CD4-positive, CD25-positive, alpha-beta regulatory T cell (primary cell): ENCODE data around the gene MMP24. TPM values are rescaled to one million over a fixed set of nuclear protein-coding genes. Genes with fewer than 3 reads are reported as not detected.
A peak's percentile ranks its signal among the peaks of the same experiment; 100 is the strongest.

Source experiments
- ATAC-seq, 2 donors: fragments of 150-1000 bp; cut with Tn5 transposase; one replicate each; pipeline ENCODE4 v1.10.0; 2021; ENCODE audit warnings: low read depth in 2 of 2, moderate number of reproducible peaks in 2 of 2, moderate library complexity in 1 of 2
- DNase-seq, 3 donors: peaks; one replicate each; pipeline versions ENCODE4 v3.0.0 to v3.0.0-alpha.2; 2012 to 2022; ENCODE audit warnings: mixed read lengths in 1 of 3
- H3K27ac ChIP-seq: one replicate; pipeline ENCODE4 v1.7.0; 2013; ENCODE audit warnings: mild to moderate bottlenecking, low read length; ENCODE audit not compliant: insufficient read depth, poor library complexity, severe bottlenecking
- H3K27me3 ChIP-seq: one replicate; pipeline ENCODE4 v1.7.0; 2013; ENCODE audit warnings: low read length; ENCODE audit not compliant: control insufficient read depth, insufficient read depth
- H3K36me3 ChIP-seq: one replicate; pipeline ENCODE4 v1.7.0; 2013; ENCODE audit warnings: mild to moderate bottlenecking, low read length, moderate library complexity; ENCODE audit not compliant: control insufficient read depth, insufficient read depth
- H3K4me1 ChIP-seq: 2 replicates; pipeline ENCODE4 v1.7.0; 2013; ENCODE audit warnings: mild to moderate bottlenecking, low read length; ENCODE audit not compliant: insufficient read depth, control insufficient read depth, poor library complexity, severe bottlenecking
- H3K4me3 ChIP-seq: one replicate; pipeline ENCODE4 v1.7.0; 2013; ENCODE audit warnings: low read depth, mild to moderate bottlenecking, low read length, moderate library complexity
- H3K9me3 ChIP-seq, 2 experiments: 1 replicate in 1 of 2; 2 replicates in 1 of 2; pipeline ENCODE4 v1.7.0; 2013; ENCODE audit warnings: low read length in 2 of 2, mild to moderate bottlenecking in 1 of 2, moderate library complexity in 1 of 2; ENCODE audit not compliant: control insufficient read depth in 2 of 2
- H3K27ac Mint-ChIP-seq, 3 donors: one replicate each; pipeline ENCODE4 v1.8.0; 2020 to 2022; ENCODE audit warnings: mild to moderate bottlenecking in 3 of 3, mixed read lengths in 3 of 3, moderate library complexity in 2 of 3
- H3K27me3 Mint-ChIP-seq: one replicate; pipeline ENCODE4 v1.8.0; 2022; ENCODE audit warnings: mild to moderate bottlenecking, mixed read lengths
- H3K36me3 Mint-ChIP-seq: one replicate; pipeline ENCODE4 v1.8.0; 2020; ENCODE audit warnings: mixed read lengths
- H3K4me1 Mint-ChIP-seq, 4 donors: one replicate each; pipeline ENCODE4 v1.8.0; 2020 to 2022; ENCODE audit warnings: mixed read lengths in 4 of 4, mild to moderate bottlenecking in 1 of 4
- H3K4me3 Mint-ChIP-seq, 4 donors: one replicate each; pipeline ENCODE4 v1.8.0; 2020 to 2022; ENCODE audit warnings: mild to moderate bottlenecking in 4 of 4, mixed read lengths in 4 of 4, moderate library complexity in 3 of 4
- H3K9me3 Mint-ChIP-seq, 7 donors: one replicate each; pipeline ENCODE4 v1.8.0; 2020 to 2022; ENCODE audit warnings: mixed read lengths in 7 of 7, mild to moderate bottlenecking in 3 of 7, moderate library complexity in 2 of 7
- polyA plus RNA-seq, 4 donors: library from polyadenylated mRNA; unstranded; fragments of 300-500 nt; fragmentation: Illumina TruSeq; gene quantifications; one replicate each; pipeline ENCODE4 v1.2.3, GENCODE V29; 2021
- total RNA-seq: library from RNA; stranded (reverse); gene quantifications from one replicate; pipeline ENCODE4 v1.2.3, GENCODE V29; 2022

The MMP24 gene
- total and polyA plus RNA-seq, 5 donors from 2014 or later = 0.05 to 0.16 (median 0.09) TPM; not detected in 1

DNA sequence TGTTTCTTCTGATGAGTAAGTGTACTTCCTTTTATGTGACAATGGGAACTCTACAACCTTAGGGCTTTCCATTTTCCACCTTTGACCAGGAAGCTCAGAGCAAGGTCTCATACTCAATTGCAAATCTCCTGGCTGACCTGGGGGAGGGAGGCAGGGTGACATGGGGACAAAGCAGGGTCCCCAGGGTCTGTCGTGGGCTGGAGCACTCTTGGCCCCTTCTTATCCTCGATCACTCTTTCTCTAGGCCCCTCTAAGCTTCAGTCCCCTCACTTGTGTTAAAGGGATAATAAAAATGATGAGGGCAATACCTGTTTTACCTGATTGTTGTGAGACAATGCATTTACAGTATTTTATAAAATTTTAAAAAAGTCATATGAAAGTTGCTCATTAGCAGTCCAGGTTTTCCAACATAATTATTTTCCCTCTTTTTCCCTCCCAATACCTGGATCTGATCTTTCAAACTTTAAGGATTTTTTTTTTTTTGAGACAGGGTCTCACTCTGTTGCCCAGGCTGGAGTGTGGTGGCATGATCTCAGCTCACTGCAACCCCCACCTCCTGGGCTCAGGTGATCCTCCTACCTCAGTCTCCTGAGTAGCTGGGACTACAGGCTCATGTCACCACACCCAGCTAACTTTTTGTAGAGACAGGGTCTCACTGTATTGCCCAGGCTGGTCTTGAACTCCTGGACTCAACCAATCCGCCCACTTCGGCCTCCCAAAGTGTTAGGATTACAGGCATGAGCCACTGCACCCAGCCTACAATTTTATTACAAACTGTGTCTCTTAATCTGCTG is 74.2 kb downstream of the MMP24 start:
- ATAC-seq = no peak
- H3K36me3 ChIP-seq = no peaks in the 10 kb centered on the region
- no peak for DNase-seq
- H3K9me3 ChIP-seq = no peaks in the 10 kb centered on the region
- peaks cover 0 to 3% (median 0%) of the 10 kb centered on the region in 7 donors for H3K9me3 Mint-ChIP-seq
- peak overlapping the region in 2 of 3 donors; percentile 20 to 86 for H3K27ac Mint-ChIP-seq
- H3K4me3 ChIP-seq = no peak overlapping the region
- H3K4me1 ChIP-seq = peaks cover 7% of the 10 kb centered on the region
- peaks cover 4 to 13% (median 7%) of the 10 kb centered on the region in 4 donors for H3K4me1 Mint-ChIP-seq
- H3K27me3 ChIP-seq = no peaks in the 10 kb centered on the region
- peaks cover 2% of the 10 kb centered on the region for H3K36me3 Mint-ChIP-seq
- H3K27me3 Mint-ChIP-seq = no peaks in the 10 kb centered on the region
- no peak overlapping the region for H3K27ac ChIP-seq
- no peak overlapping the region for H3K4me3 Mint-ChIP-seq

DNA sequence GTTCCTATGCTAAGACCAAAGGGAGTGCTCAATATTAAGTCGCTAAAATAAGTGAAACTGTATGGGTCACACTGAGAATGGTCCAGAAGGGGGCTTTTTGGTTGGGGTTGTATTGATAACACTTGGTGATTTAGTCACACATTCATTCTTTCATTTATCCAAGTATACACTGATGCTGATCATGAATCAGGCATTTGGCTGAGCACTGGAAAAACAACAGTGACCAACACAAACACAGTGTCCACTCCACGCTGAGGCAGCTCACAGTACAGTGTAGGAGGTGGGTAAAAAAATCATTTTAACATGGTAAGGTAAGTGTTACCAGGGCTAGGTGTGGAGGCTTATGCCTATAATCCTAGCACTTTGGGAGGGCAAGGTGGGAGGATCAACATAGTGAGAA is 74.9 kb downstream of the MMP24 start:
- Mint-ChIP-seq H3K27ac (no peak overlapping the region), H3K36me3 (peaks cover 4% of the 10 kb centered on the region), H3K4me3 (no peak overlapping the region), H3K27me3 (no peaks in the 10 kb centered on the region), H3K9me3 (peaks cover 0 to 3% (median 0%) of the 10 kb centered on the region in 7 donors), H3K4me1 (peaks cover 4 to 15% (median 7%) of the 10 kb centered on the region in 4 donors)
- Histone ChIP-seq H3K27me3 (no peaks in the 10 kb centered on the region), H3K36me3 (peaks cover 4% of the 10 kb centered on the region), H3K27ac (no peak overlapping the region), H3K9me3 (no peaks in the 10 kb centered on the region), H3K4me3 (no peak overlapping the region), H3K4me1 (peaks cover 7% of the 10 kb centered on the region)
- DNase-seq (no peak), ATAC-seq (no peak)

DNA sequence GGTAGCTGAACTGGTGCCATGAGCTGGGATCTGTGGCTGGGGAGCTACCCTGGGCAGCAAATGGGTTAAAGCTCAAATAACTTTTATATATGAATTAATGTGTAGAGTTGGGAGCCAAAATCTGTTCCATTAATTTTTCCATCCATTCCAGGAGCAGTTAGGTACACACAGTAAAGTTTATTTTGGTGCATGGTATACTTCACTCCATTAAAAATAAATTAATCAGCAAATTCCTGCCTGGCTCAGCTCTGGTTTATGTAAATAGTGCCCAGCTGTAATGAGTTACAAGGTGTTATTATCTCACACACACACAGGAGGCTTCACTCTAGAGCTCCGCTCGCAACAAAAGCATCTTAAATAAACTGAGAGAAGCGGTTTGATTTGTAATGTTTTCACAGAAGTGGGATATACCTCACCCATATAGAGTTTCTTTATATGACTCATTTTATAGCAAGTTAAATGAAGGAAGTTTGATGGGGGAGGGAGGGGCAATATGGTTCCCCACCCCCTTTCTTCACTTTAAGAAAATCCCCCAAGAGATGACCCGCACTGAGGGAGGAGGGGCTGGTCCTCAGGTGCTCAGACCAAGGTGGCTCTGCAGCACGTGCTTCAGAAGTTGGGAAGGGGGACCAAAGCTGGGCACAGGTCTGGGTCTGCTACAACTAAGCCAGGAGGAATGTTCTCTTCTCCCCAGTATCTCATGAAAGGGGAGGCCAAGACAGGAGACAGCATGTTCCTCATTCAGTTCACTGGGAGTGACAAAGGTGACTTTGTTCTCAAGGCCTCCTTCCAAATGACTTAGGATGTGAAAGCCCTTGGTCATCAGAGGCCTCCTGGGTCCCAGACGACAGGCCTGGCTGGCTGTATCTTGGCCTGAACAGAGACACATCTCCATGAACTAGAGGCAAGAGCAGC is 76.2 kb downstream of the MMP24 start:
- H3K27me3 ChIP-seq = no peaks in the 10 kb centered on the region
- Mint-ChIP-seq H3K27me3 (no peaks in the 10 kb centered on the region), H3K27ac (no peak overlapping the region), H3K4me3 (no peak overlapping the region), H3K36me3 (peaks cover 4% of the 10 kb centered on the region), H3K4me1 (peaks cover 4 to 15% (median 8%) of the 10 kb centered on the region in 4 donors), H3K9me3 (peaks cover 0 to 3% (median 0%) of the 10 kb centered on the region in 7 donors)
- peak in 1 of 3 donors; percentile 28 for DNase-seq
- no peaks in the 10 kb centered on the region for H3K9me3 ChIP-seq
- H3K36me3 ChIP-seq = peaks cover 4% of the 10 kb centered on the region
- no peak for ATAC-seq
- H3K4me1 ChIP-seq = peaks cover 7% of the 10 kb centered on the region
- no peak overlapping the region for H3K27ac ChIP-seq
- H3K4me3 ChIP-seq = no peak overlapping the region

GRCh38 chr20:35303382-35303734 is 76.9 kb downstream of the MMP24 start:
- peaks cover 4 to 15% (median 8%) of the 10 kb centered on the region in 4 donors for H3K4me1 Mint-ChIP-seq
- no peak overlapping the region for H3K4me3 Mint-ChIP-seq
- H3K27ac Mint-ChIP-seq = peak overlapping the region in 1 of 3 donors; percentile 85
- Histone ChIP-seq H3K9me3 (no peaks in the 10 kb centered on the region), H3K4me1 (peaks cover 7% of the 10 kb centered on the region), H3K4me3 (no peak overlapping the region), H3K36me3 (peaks cover 4% of the 10 kb centered on the region), H3K27ac (no peak overlapping the region), H3K27me3 (no peaks in the 10 kb centered on the region)
- H3K36me3 Mint-ChIP-seq = peaks cover 4% of the 10 kb centered on the region
- DNase-seq (no peak), ATAC-seq (no peak)
- H3K27me3 Mint-ChIP-seq = no peaks in the 10 kb centered on the region
- H3K9me3 Mint-ChIP-seq = peaks cover 0 to 2% (median 0%) of the 10 kb centered on the region in 7 donors

- Histone ChIP-seq H3K9me3 (no peaks in the 10 kb centered on the region), H3K36me3 (peaks cover 4% of the 10 kb centered on the region), H3K27ac (no peak overlapping the region), H3K27me3 (no peaks in the 10 kb centered on the region), H3K4me1 (peaks cover 7% of the 10 kb centered on the region), H3K4me3 (no peak overlapping the region)
- ATAC-seq (peak; percentile 83 to 84), DNase-seq (peak; percentile 71 to 93 (median 83))
- peaks cover 4% of the 10 kb centered on the region for H3K36me3 Mint-ChIP-seq
- no peaks in the 10 kb centered on the region for H3K9me3 Mint-ChIP-seq
- no peak overlapping the region for H3K4me3 Mint-ChIP-seq
- H3K4me1 Mint-ChIP-seq = peaks cover 4 to 15% (median 8%) of the 10 kb centered on the region in 4 donors
- H3K27ac Mint-ChIP-seq = peak overlapping the region in 2 of 3 donors; percentile 21 to 85
- H3K27me3 Mint-ChIP-seq = no peaks in the 10 kb centered on the region
Measured at GRCh38 chr20:35303735-35304491, 77.4 kb downstream of the MMP24 start.

DNA sequence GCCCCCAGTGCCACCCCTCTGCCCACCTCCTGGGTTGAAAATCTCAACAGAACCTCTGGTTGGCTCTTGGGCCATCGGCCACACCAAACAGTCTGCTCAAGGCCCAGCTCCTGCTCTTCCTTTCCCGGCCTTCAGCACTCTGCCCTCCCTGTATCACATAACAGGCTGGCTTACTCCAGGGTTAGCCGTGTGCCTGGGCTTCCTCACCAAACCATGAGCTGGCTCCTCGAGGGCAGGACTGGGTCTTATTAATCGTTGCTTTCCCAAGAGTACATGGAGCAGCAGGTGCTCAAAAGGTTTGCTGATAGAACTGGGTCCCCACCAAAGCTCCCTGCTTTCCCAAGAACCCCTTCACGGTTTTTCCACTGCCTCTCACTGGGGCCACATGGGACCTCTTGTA is 78.5 kb downstream of the MMP24 start:
- H3K27ac Mint-ChIP-seq = no peak overlapping the region
- Histone ChIP-seq H3K9me3 (no peaks in the 10 kb centered on the region), H3K27ac (no peak overlapping the region), H3K4me3 (no peak overlapping the region), H3K4me1 (peaks cover 7% of the 10 kb centered on the region), H3K36me3 (peaks cover 4% of the 10 kb centered on the region), H3K27me3 (no peaks in the 10 kb centered on the region)
- DNase-seq (no peak), ATAC-seq (no peak)
- H3K27me3 Mint-ChIP-seq = no peaks in the 10 kb centered on the region
- peaks cover 6% of the 10 kb centered on the region for H3K36me3 Mint-ChIP-seq
- H3K4me3 Mint-ChIP-seq = no peak overlapping the region
- peaks cover 4 to 15% (median 7%) of the 10 kb centered on the region in 4 donors for H3K4me1 Mint-ChIP-seq
- no peaks in the 10 kb centered on the region for H3K9me3 Mint-ChIP-seq
